ENCODE results near the gene SH3PXD2A.

The SH3PXD2A gene

GRCh38 chr10:103812004-103812403 is 43.4 kb downstream of the SH3PXD2A start:
- no peaks in the 10 kb centered on the region for H3K36me3 ChIP-seq (ENCODE audit: insufficient read depth, low read length)
- H3K4me1 ChIP-seq (ENCODE audit: insufficient read depth, low read length), result no peaks in the 10 kb centered on the region
- DNase-seq (no peak), ATAC-seq (ENCODE audit: insufficient read depth, low read depth) (no peak)
- no peak overlapping the region for H3K27ac ChIP-seq (ENCODE audit: low read length)
- no peaks in the 10 kb centered on the region for H3K27me3 ChIP-seq (ENCODE audit: insufficient read depth, low read length, poor library complexity)
- TF ChIP-seq CTCF (IDR thresholded peaks at IDR 0.05; ENCODE audit: borderline replicate concordance, extremely low read depth, low read length, poor library complexity, severe bottlenecking) (no peak), EZH2 (IDR thresholded peaks at IDR 0.05; ENCODE audit: borderline replicate concordance, low read depth, low read length, severe bottlenecking) (no peak)
- H3K9me3 ChIP-seq (ENCODE audit: insufficient read depth, low read length, severe bottlenecking), result no peaks in the 10 kb centered on the region
- no peaks in the 10 kb centered on the region for H3K79me2 ChIP-seq (ENCODE audit: insufficient read depth, low read length)
- no peaks in the 10 kb centered on the region for H4K20me1 ChIP-seq (ENCODE audit: insufficient read depth, low read length)
- H3K9ac ChIP-seq (ENCODE audit: low read depth, low read length), result no peak overlapping the region
- no peak overlapping the region for H2AFZ ChIP-seq (ENCODE audit: low read depth, low read length)
- H3K4me2 ChIP-seq (ENCODE audit: insufficient read depth, low read length), result no peak overlapping the region
- no peak overlapping the region for H3K4me3 ChIP-seq (ENCODE audit: low read depth in 1 of 2, low read length in 2 of 2)

GRCh38 chr10:103811463-103811862 is 43.9 kb downstream of the SH3PXD2A start:
- no peak overlapping the region for H3K4me3 ChIP-seq (ENCODE audit: low read depth in 1 of 2, low read length in 2 of 2)
- H3K79me2 ChIP-seq (ENCODE audit: insufficient read depth, low read length), result no peaks in the 10 kb centered on the region
- no peak for TF ChIP-seq CTCF (IDR thresholded peaks at IDR 0.05; ENCODE audit: borderline replicate concordance, extremely low read depth, low read length, poor library complexity, severe bottlenecking)
- TF ChIP-seq EZH2 (IDR thresholded peaks at IDR 0.05; ENCODE audit: borderline replicate concordance, low read depth, low read length, severe bottlenecking), result no peak
- DNase-seq (no peak), ATAC-seq (ENCODE audit: insufficient read depth, low read depth) (no peak)
- H3K4me1 ChIP-seq (ENCODE audit: insufficient read depth, low read length), result no peaks in the 10 kb centered on the region
- H3K9ac ChIP-seq (ENCODE audit: low read depth, low read length), result no peak overlapping the region
- H2AFZ ChIP-seq (ENCODE audit: low read depth, low read length), result no peak overlapping the region
- no peaks in the 10 kb centered on the region for H3K36me3 ChIP-seq (ENCODE audit: insufficient read depth, low read length)
- H3K27ac ChIP-seq (ENCODE audit: low read length), result no peak overlapping the region
- H4K20me1 ChIP-seq (ENCODE audit: insufficient read depth, low read length), result no peaks in the 10 kb centered on the region
- no peak overlapping the region for H3K4me2 ChIP-seq (ENCODE audit: insufficient read depth, low read length)
- no peaks in the 10 kb centered on the region for H3K9me3 ChIP-seq (ENCODE audit: insufficient read depth, low read length, severe bottlenecking)
- no peaks in the 10 kb centered on the region for H3K27me3 ChIP-seq (ENCODE audit: insufficient read depth, low read length, poor library complexity)

- ATAC-seq (ENCODE audit: insufficient read depth, low read depth), result no peak
- no peaks in the 10 kb centered on the region for H3K9me3 ChIP-seq (ENCODE audit: insufficient read depth, low read length, severe bottlenecking)
- no peak for DNase-seq
- H3K27me3 ChIP-seq (ENCODE audit: insufficient read depth, low read length, poor library complexity), result no peaks in the 10 kb centered on the region
- TF ChIP-seq EZH2 (IDR thresholded peaks at IDR 0.05; ENCODE audit: borderline replicate concordance, low read depth, low read length, severe bottlenecking) (no peak), CTCF (IDR thresholded peaks at IDR 0.05; ENCODE audit: borderline replicate concordance, extremely low read depth, low read length, poor library complexity, severe bottlenecking) (no peak)
- H3K4me2 ChIP-seq (ENCODE audit: insufficient read depth, low read length), result no peak overlapping the region
- no peaks in the 10 kb centered on the region for H3K79me2 ChIP-seq (ENCODE audit: insufficient read depth, low read length)
- H3K4me3 ChIP-seq (ENCODE audit: low read depth in 1 of 2, low read length in 2 of 2), result no peak overlapping the region
- no peaks in the 10 kb centered on the region for H3K36me3 ChIP-seq (ENCODE audit: insufficient read depth, low read length)
- no peaks in the 10 kb centered on the region for H4K20me1 ChIP-seq (ENCODE audit: insufficient read depth, low read length)
- no peak overlapping the region for H3K9ac ChIP-seq (ENCODE audit: low read depth, low read length)
- no peak overlapping the region for H3K27ac ChIP-seq (ENCODE audit: low read length)
- no peaks in the 10 kb centered on the region for H3K4me1 ChIP-seq (ENCODE audit: insufficient read depth, low read length)
- H2AFZ ChIP-seq (ENCODE audit: low read depth, low read length), result no peak overlapping the region
Measured at GRCh38 chr10:103808780-103809179, 46.6 kb downstream of the SH3PXD2A start.

GRCh38 chr10:103807996-103808395 is 47.4 kb downstream of the SH3PXD2A start:
- H3K4me1 ChIP-seq (ENCODE audit: insufficient read depth, low read length), result no peaks in the 10 kb centered on the region
- H3K36me3 ChIP-seq (ENCODE audit: insufficient read depth, low read length), result no peaks in the 10 kb centered on the region
- no peak overlapping the region for H3K9ac ChIP-seq (ENCODE audit: low read depth, low read length)
- no peak overlapping the region for H3K27ac ChIP-seq (ENCODE audit: low read length)
- no peaks in the 10 kb centered on the region for H4K20me1 ChIP-seq (ENCODE audit: insufficient read depth, low read length)
- H3K27me3 ChIP-seq (ENCODE audit: insufficient read depth, low read length, poor library complexity), result no peaks in the 10 kb centered on the region
- no peak for DNase-seq
- TF ChIP-seq EZH2 (IDR thresholded peaks at IDR 0.05; ENCODE audit: borderline replicate concordance, low read depth, low read length, severe bottlenecking), result no peak
- no peak for TF ChIP-seq CTCF (IDR thresholded peaks at IDR 0.05; ENCODE audit: borderline replicate concordance, extremely low read depth, low read length, poor library complexity, severe bottlenecking)
- no peak for ATAC-seq (ENCODE audit: insufficient read depth, low read depth)
- no peak overlapping the region for H3K4me3 ChIP-seq (ENCODE audit: low read depth in 1 of 2, low read length in 2 of 2)
- no peak overlapping the region for H2AFZ ChIP-seq (ENCODE audit: low read depth, low read length)
- no peak overlapping the region for H3K4me2 ChIP-seq (ENCODE audit: insufficient read depth, low read length)
- no peaks in the 10 kb centered on the region for H3K9me3 ChIP-seq (ENCODE audit: insufficient read depth, low read length, severe bottlenecking)
- no peaks in the 10 kb centered on the region for H3K79me2 ChIP-seq (ENCODE audit: insufficient read depth, low read length)

Data from DND-41 (cell line).